ENCODE measurements around the gene LRRC10. TPM values are rescaled to one million over a fixed set of nuclear protein-coding genes. Genes with fewer than 3 reads are reported as not detected.

Gene LRRC10
- total and polyA plus RNA-seq, 5 donors from 2014 or later = not detected

- ATAC-seq (ENCODE audit: low read depth in 2 of 2) = no peak
- Mint-ChIP-seq H3K27ac (peak overlapping the region in 1 of 3 donors; percentile 11), H3K36me3 (peaks cover 10% of the 10 kb centered on the region), H3K4me1 (peaks cover 1 to 10% (median 5%) of the 10 kb centered on the region in 4 donors), H3K4me3 (no peak overlapping the region), H3K9me3 (no peaks in the 10 kb centered on the region), H3K27me3 (no peaks in the 10 kb centered on the region)
- H3K4me3 ChIP-seq (ENCODE audit: low read depth, low read length) = no peak overlapping the region
- H3K36me3 ChIP-seq (ENCODE audit: control insufficient read depth, insufficient read depth, low read length) = peaks cover 28% of the 10 kb centered on the region
- H3K27me3 ChIP-seq (ENCODE audit: control insufficient read depth, insufficient read depth, low read length) = no peaks in the 10 kb centered on the region
- H3K27ac ChIP-seq (ENCODE audit: insufficient read depth, low read length, poor library complexity, severe bottlenecking) = no peak overlapping the region
- H3K4me1 ChIP-seq (ENCODE audit: control insufficient read depth, insufficient read depth, low read length, poor library complexity, severe bottlenecking) = no peaks in the 10 kb centered on the region
- no peaks in the 10 kb centered on the region for H3K9me3 ChIP-seq (ENCODE audit: control insufficient read depth in 2 of 2, low read length in 2 of 2)
- no peak for DNase-seq
These were observed 44.1 kb downstream of the LRRC10 start for GRCh38 chr12:69566603-69567002.

- Histone ChIP-seq H3K36me3 (ENCODE audit: control insufficient read depth, insufficient read depth, low read length) (peaks cover 12% of the 10 kb centered on the region), H3K4me3 (ENCODE audit: low read depth, low read length) (no peak overlapping the region), H3K4me1 (ENCODE audit: control insufficient read depth, insufficient read depth, low read length, poor library complexity, severe bottlenecking) (no peaks in the 10 kb centered on the region), H3K9me3 (ENCODE audit: control insufficient read depth in 2 of 2, low read length in 2 of 2) (no peaks in the 10 kb centered on the region), H3K27ac (ENCODE audit: insufficient read depth, low read length, poor library complexity, severe bottlenecking) (no peak overlapping the region), H3K27me3 (ENCODE audit: control insufficient read depth, insufficient read depth, low read length) (no peaks in the 10 kb centered on the region)
- H3K9me3 Mint-ChIP-seq = no peaks in the 10 kb centered on the region
- peaks cover 3% of the 10 kb centered on the region for H3K36me3 Mint-ChIP-seq
- DNase-seq (no peak), ATAC-seq (ENCODE audit: low read depth in 2 of 2) (no peak)
- H3K27me3 Mint-ChIP-seq = no peaks in the 10 kb centered on the region
- H3K27ac Mint-ChIP-seq = no peak overlapping the region
- H3K4me3 Mint-ChIP-seq = no peak overlapping the region
- peaks cover 3 to 4% (median 4%) of the 10 kb centered on the region in 4 donors for H3K4me1 Mint-ChIP-seq
These were observed 47.4 kb downstream of the LRRC10 start for GRCh38 chr12:69563166-69563762.

Other genes with a start within 250 kb of the LRRC10 start
- 31.8 TPM for gene FRS2, start 140.5 kb downstream of the LRRC10 start, total RNA-seq
- 10 to 100 TPM in 2 of 4 donors, 1 to 10 TPM in 2; 6.9 to 13.1 (median 9.7) TPM for gene FRS2, start 140.5 kb downstream of the LRRC10 start, polyA plus RNA-seq
- 164 TPM for gene CCT2, start 25.4 kb downstream of the LRRC10 start, total RNA-seq
- 100 to 1,000 TPM; 149 to 166 (median 156) TPM for gene CCT2, start 25.4 kb downstream of the LRRC10 start, polyA plus RNA-seq
- not detected for gene BEST3, start 88.4 kb upstream of the LRRC10 start, total RNA-seq
- gene BEST3, start 88.4 kb upstream of the LRRC10 start, polyA plus RNA-seq = not detected
- 23.7 TPM for gene RAB3IP, start 128.0 kb upstream of the LRRC10 start, total RNA-seq
- 10 to 100 TPM; 25.8 to 35.1 (median 26.4) TPM for gene RAB3IP, start 128.0 kb upstream of the LRRC10 start, polyA plus RNA-seq
- gene MYRFL, start 214.3 kb upstream of the LRRC10 start, total RNA-seq = not detected
- not detected for gene MYRFL, start 214.3 kb upstream of the LRRC10 start, polyA plus RNA-seq

Data from CD4-positive, CD25-positive, alpha-beta regulatory T cell (primary cell).